Neuronal stem cell (in vitro differentiated cells): ENCODE data around the gene LTC4S.

Experiments used
- DNase-seq: peaks from one replicate; pipeline ENCODE4 v3.0.0-alpha.2; 2013; ENCODE audit warnings: low spot score
- H2AFZ ChIP-seq: one replicate; pipeline ENCODE4 v1.6.1; 2013; ENCODE audit warnings: mild to moderate bottlenecking, low read length, inconsistent platforms
- H2AK5ac ChIP-seq: 2 replicates; pipeline ENCODE4 v1.6.1; 2013; ENCODE audit warnings: low read depth, mild to moderate bottlenecking, inconsistent platforms, low read length, moderate library complexity, mixed read lengths
- H2BK120ac ChIP-seq: 2 replicates; pipeline ENCODE4 v1.6.1; 2013; ENCODE audit warnings: low read depth, mild to moderate bottlenecking, inconsistent platforms, low read length, moderate library complexity, mixed read lengths
- H2BK12ac ChIP-seq: one replicate; pipeline ENCODE4 v1.6.1; 2013; ENCODE audit warnings: low read length, inconsistent platforms
- H2BK15ac ChIP-seq: 2 replicates; pipeline ENCODE4 v1.6.1; 2013; ENCODE audit warnings: mild to moderate bottlenecking, low read length, inconsistent platforms, mixed read lengths
- H2BK5ac ChIP-seq: one replicate; pipeline ENCODE4 v1.6.1; 2013; ENCODE audit warnings: inconsistent platforms, mild to moderate bottlenecking, low read length, moderate library complexity
- H3K14ac ChIP-seq: one replicate; pipeline ENCODE4 v1.6.1; 2013; ENCODE audit warnings: low read length, inconsistent platforms
- H3K18ac ChIP-seq: 2 replicates; pipeline ENCODE4 v1.6.1; 2013; ENCODE audit warnings: low read length, inconsistent platforms
- H3K23ac ChIP-seq: 2 replicates; pipeline ENCODE4 v1.6.1; 2013; ENCODE audit warnings: low read depth, mild to moderate bottlenecking, mixed read lengths, low read length, inconsistent platforms; ENCODE audit not compliant: poor library complexity
- H3K27ac ChIP-seq: replicated peaks from 3 replicates; pipeline ENCODE4 v1.5.1; 2013; ENCODE audit warnings: low read length, inconsistent platforms
- H3K27me3 ChIP-seq, 3 experiments: 2 replicates each; pipeline ENCODE4 v1.6.1; 2013; ENCODE audit warnings: low read length in 3 of 3, mild to moderate bottlenecking in 2 of 3, inconsistent platforms in 1 of 3, low read depth in 1 of 3, mixed read lengths in 1 of 3, moderate library complexity in 1 of 3; ENCODE audit not compliant: control insufficient read depth in 3 of 3, insufficient read depth in 3 of 3
- H3K36me3 ChIP-seq, 2 donors: replicated peaks in 1 of 2; 2 replicates each; pipeline ENCODE4 v1.6.1; 2013; ENCODE audit warnings: low read length in 2 of 2; ENCODE audit not compliant: control insufficient read depth in 2 of 2, insufficient read depth in 2 of 2
- H3K4ac ChIP-seq: 2 replicates; pipeline ENCODE4 v1.6.1; 2013; ENCODE audit warnings: inconsistent platforms, mild to moderate bottlenecking, low read length, moderate library complexity
- H3K4me1 ChIP-seq, 2 donors: 1 replicate in 1 of 2; 2 replicates in 1 of 2; pipeline ENCODE4 v1.6.1; 2013; ENCODE audit warnings: low read length in 2 of 2, low read depth in 1 of 2; ENCODE audit not compliant: control insufficient read depth in 2 of 2, insufficient read depth in 1 of 2
- H3K4me2 ChIP-seq: one replicate; pipeline ENCODE4 v1.6.1; 2013; ENCODE audit warnings: mild to moderate bottlenecking, low read length, inconsistent platforms; ENCODE audit not compliant: insufficient read depth, poor library complexity, severe bottlenecking
- H3K4me3 ChIP-seq, 2 donors: 2 replicates each; pipeline ENCODE4 v1.5.1; 2013; ENCODE audit warnings: low read length in 2 of 2, mild to moderate bottlenecking in 2 of 2, inconsistent platforms in 1 of 2, moderate library complexity in 1 of 2
- H3K79me1 ChIP-seq: one replicate; pipeline ENCODE4 v1.6.1; 2013; ENCODE audit warnings: low read depth, mild to moderate bottlenecking, inconsistent platforms, low read length, moderate library complexity
- H3K9ac ChIP-seq: one replicate; pipeline ENCODE4 v1.6.1; 2013; ENCODE audit warnings: mild to moderate bottlenecking, low read depth, low read length, inconsistent platforms; ENCODE audit not compliant: poor library complexity
- H3K9me3 ChIP-seq, 2 donors: replicated peaks in 1 of 2; 2 replicates each; pipeline versions ENCODE3 to v1.6.1; 2013; ENCODE audit warnings: low read length in 2 of 2, mild to moderate bottlenecking in 2 of 2, inconsistent platforms in 1 of 2, low read depth in 1 of 2, mixed read lengths in 1 of 2, moderate library complexity in 1 of 2; ENCODE audit not compliant: control insufficient read depth in 2 of 2, insufficient read depth in 1 of 2
- H4K8ac ChIP-seq: one replicate; pipeline ENCODE4 v1.6.1; 2013; ENCODE audit warnings: low read depth, mild to moderate bottlenecking, inconsistent platforms, low read length, moderate library complexity
- H4K91ac ChIP-seq: one replicate; pipeline ENCODE4 v1.6.1; 2013; ENCODE audit warnings: low read length, low read depth, mild to moderate bottlenecking, inconsistent platforms; ENCODE audit not compliant: poor library complexity
- WGBS, 2 donors: extraction: QIAGEN DNeasy Blood & Tissue Kit; methylation state at CpG; one replicate each; pipeline ENCODE4 v1.1.7; 2013; ENCODE audit warnings: missing lambda C conversion rate in 2 of 2, mixed read lengths in 1 of 2; ENCODE audit not compliant: insufficient read length in 2 of 2, insufficient replicate concordance in 1 of 2; ENCODE audit errors: extremely low coverage in 2 of 2; 5-methylcytosine and 5-hydroxymethylcytosine counted together

LTC4S gene

GRCh38 chr5:179839328-179840256 is 45.8 kb downstream of the LTC4S start:
- Histone ChIP-seq H3K18ac (no peak overlapping the region), H2BK12ac (no peak overlapping the region), H3K4me3 (no peak overlapping the region), H2AFZ (no peak overlapping the region), H3K23ac (peak overlapping the region; percentile 89), H4K8ac (no peak overlapping the region), H3K9me3 (peaks cover 10 to 11% of the 10 kb centered on the region in 2 donors), H3K14ac (no peak overlapping the region), H3K79me1 (peaks cover 4% of the 10 kb centered on the region), H3K27me3 (no peaks in the 10 kb centered on the region), H3K4ac (no peak overlapping the region), H2AK5ac (no peak overlapping the region), H3K36me3 (peaks cover 54 to 81% of the 10 kb centered on the region in 2 donors), H2BK5ac (no peak overlapping the region), H3K4me1 (no peaks in the 10 kb centered on the region), H3K4me2 (no peak overlapping the region), H3K27ac (no peak overlapping the region), H3K9ac (no peak overlapping the region), H4K91ac (no peak overlapping the region), H2BK15ac (no peak overlapping the region), H2BK120ac (no peak overlapping the region)
- WGBS, 2 donors = no CpG with 5 or more reads among the region's 16 CpGs
- DNase-seq = no peak

- no peak overlapping the region for H2AK5ac ChIP-seq
- no peak overlapping the region for H4K91ac ChIP-seq
- no peak overlapping the region for H3K9ac ChIP-seq
- peaks cover 11 to 15% of the 10 kb centered on the region in 2 donors for H3K9me3 ChIP-seq
- H2AFZ ChIP-seq = no peak overlapping the region
- no peaks in the 10 kb centered on the region for H3K4me1 ChIP-seq
- no peak overlapping the region for H3K4ac ChIP-seq
- H3K27ac ChIP-seq = no peak overlapping the region
- H2BK15ac ChIP-seq = no peak overlapping the region
- H2BK120ac ChIP-seq = no peak overlapping the region
- no CpG with 5 or more reads among the region's 11 CpGs for WGBS, 2 donors
- H3K79me1 ChIP-seq = peaks cover 4% of the 10 kb centered on the region
- H2BK5ac ChIP-seq = peak overlapping the region; percentile 42
- H4K8ac ChIP-seq = no peak overlapping the region
- no peaks in the 10 kb centered on the region for H3K27me3 ChIP-seq
- no peak overlapping the region for H3K23ac ChIP-seq
- peaks cover 54 to 84% of the 10 kb centered on the region in 2 donors for H3K36me3 ChIP-seq
- no peak overlapping the region for H2BK12ac ChIP-seq
- no peak for DNase-seq
- peak overlapping the region in 1 of 2 donors; percentile 30 for H3K4me3 ChIP-seq
- H3K14ac ChIP-seq = no peak overlapping the region
- H3K18ac ChIP-seq = no peak overlapping the region
- no peak overlapping the region for H3K4me2 ChIP-seq
Measured at GRCh38 chr5:179840321-179840720, 46.5 kb downstream of the LTC4S start.

GRCh38 chr5:179840766-179841165 is 47.0 kb downstream of the LTC4S start:
- Histone ChIP-seq H4K8ac (peak overlapping the region; percentile 56), H3K9me3 (peaks cover 12 to 20% of the 10 kb centered on the region in 2 donors), H4K91ac (no peak overlapping the region), H2AK5ac (no peak overlapping the region), H3K36me3 (peaks cover 56 to 85% of the 10 kb centered on the region in 2 donors), H3K27ac (no peak overlapping the region), H3K14ac (no peak overlapping the region), H2BK15ac (no peak overlapping the region), H3K18ac (no peak overlapping the region), H2BK12ac (no peak overlapping the region), H2BK5ac (no peak overlapping the region), H3K9ac (no peak overlapping the region), H3K4me1 (no peaks in the 10 kb centered on the region), H3K4me2 (no peak overlapping the region), H3K4ac (no peak overlapping the region), H3K23ac (peak overlapping the region; percentile 65), H3K79me1 (peaks cover 4% of the 10 kb centered on the region), H2BK120ac (no peak overlapping the region), H3K4me3 (peak overlapping the region in 1 of 2 donors; percentile 30), H2AFZ (no peak overlapping the region), H3K27me3 (no peaks in the 10 kb centered on the region)
- DNase-seq = no peak
- WGBS, 2 donors = no CpG with 5 or more reads among the region's 17 CpGs

GRCh38 chr5:179841621-179842020 is 47.8 kb downstream of the LTC4S start:
- H3K14ac ChIP-seq = no peak overlapping the region
- no peak overlapping the region for H2BK15ac ChIP-seq
- no peak overlapping the region for H3K4ac ChIP-seq
- no CpG with 5 or more reads among the region's 9 CpGs for WGBS, 2 donors
- peaks cover 13 to 28% of the 10 kb centered on the region in 2 donors for H3K9me3 ChIP-seq
- no peaks in the 10 kb centered on the region for H3K27me3 ChIP-seq
- no peak overlapping the region for H4K91ac ChIP-seq
- no peak overlapping the region for H3K18ac ChIP-seq
- no peak overlapping the region for H3K9ac ChIP-seq
- no peak overlapping the region for H2AK5ac ChIP-seq
- H3K36me3 ChIP-seq = peaks cover 53 to 84% of the 10 kb centered on the region in 2 donors
- H3K4me2 ChIP-seq = no peak overlapping the region
- H2AFZ ChIP-seq = no peak overlapping the region
- no peaks in the 10 kb centered on the region for H3K4me1 ChIP-seq
- no peak overlapping the region for H3K27ac ChIP-seq
- H4K8ac ChIP-seq = no peak overlapping the region
- DNase-seq = no peak
- no peak overlapping the region for H2BK120ac ChIP-seq
- no peak overlapping the region for H3K23ac ChIP-seq
- no peak overlapping the region for H3K4me3 ChIP-seq
- no peak overlapping the region for H2BK5ac ChIP-seq
- peaks cover 4% of the 10 kb centered on the region for H3K79me1 ChIP-seq
- H2BK12ac ChIP-seq = no peak overlapping the region
